ENCODE data around the gene CACUL1.

Gene CACUL1

GRCh38 chr10:118692872-118693271 is 61.9 kb downstream of the CACUL1 start:
- DNase-seq (ENCODE audit: extremely low read depth, insufficient read length): no peak

GRCh38 chr10:118689070-118689858 is 65.5 kb downstream of the CACUL1 start:
- Histone ChIP-seq H3K36me3 (ENCODE audit: control insufficient read depth, insufficient read depth, low read length) (peaks cover 1% of the 10 kb centered on the region), H3K4me3 (replicated peaks; ENCODE audit: low read depth, low read length) (no peak overlapping the region)
- DNase-seq (ENCODE audit: extremely low read depth, insufficient read length): no peak

More at GRCh38 chr10:118692872-118693271, 61.9 kb downstream of the CACUL1 start:
- no peaks in the 10 kb centered on the region; the same call in 1 of the 2 replicates for H3K36me3 ChIP-seq (ENCODE audit: control insufficient read depth, insufficient read depth, low read length)
- no peak for TF ChIP-seq CTCF (IDR thresholded peaks at IDR 0.05; ENCODE audit: insufficient read depth, low read length, poor library complexity, severe bottlenecking)
- H3K4me3 ChIP-seq (replicated peaks; ENCODE audit: low read depth, low read length): no peak overlapping the region
- H3K27me3 ChIP-seq (replicated peaks; ENCODE audit: control insufficient read depth, insufficient read depth, low read length): no peaks in the 10 kb centered on the region

GRCh38 chr10:118687472-118687871 is 67.3 kb downstream of the CACUL1 start:
- no peak for TF ChIP-seq CTCF (IDR thresholded peaks at IDR 0.05; ENCODE audit: insufficient read depth, low read length, poor library complexity, severe bottlenecking)
- Histone ChIP-seq H3K4me3 (replicated peaks; ENCODE audit: low read depth, low read length) (no peak overlapping the region), H3K36me3 (ENCODE audit: control insufficient read depth, insufficient read depth, low read length) (peaks cover 1% of the 10 kb centered on the region), H3K27me3 (replicated peaks; ENCODE audit: control insufficient read depth, insufficient read depth, low read length) (no peaks in the 10 kb centered on the region)
- DNase-seq (ENCODE audit: extremely low read depth, insufficient read length): no peak

More at GRCh38 chr10:118689070-118689858, 65.5 kb downstream of the CACUL1 start:
- no peaks in the 10 kb centered on the region for H3K27me3 ChIP-seq (replicated peaks; ENCODE audit: control insufficient read depth, insufficient read depth, low read length)
- TF ChIP-seq CTCF (IDR thresholded peaks at IDR 0.05; ENCODE audit: insufficient read depth, low read length, poor library complexity, severe bottlenecking): no peak

- Histone ChIP-seq H3K27me3 (replicated peaks; ENCODE audit: control insufficient read depth, insufficient read depth, low read length) (no peaks in the 10 kb centered on the region), H3K4me3 (replicated peaks; ENCODE audit: low read depth, low read length) (no peak overlapping the region), H3K36me3 (ENCODE audit: control insufficient read depth, insufficient read depth, low read length) (peaks cover 1% of the 10 kb centered on the region)
- no peak for DNase-seq (ENCODE audit: extremely low read depth, insufficient read length)
- TF ChIP-seq CTCF (IDR thresholded peaks at IDR 0.05; ENCODE audit: insufficient read depth, low read length, poor library complexity, severe bottlenecking): no peak
Observed at GRCh38 chr10:118682533-118682932, 72.2 kb downstream of the CACUL1 start.

- Histone ChIP-seq H3K4me3 (replicated peaks; ENCODE audit: low read depth, low read length) (no peak overlapping the region), H3K27me3 (replicated peaks; ENCODE audit: control insufficient read depth, insufficient read depth, low read length) (no peaks in the 10 kb centered on the region), H3K36me3 (ENCODE audit: control insufficient read depth, insufficient read depth, low read length) (no peaks in the 10 kb centered on the region; the same call in 1 of the 2 replicates)
- DNase-seq (ENCODE audit: extremely low read depth, insufficient read length): no peak
- TF ChIP-seq CTCF (IDR thresholded peaks at IDR 0.05; ENCODE audit: insufficient read depth, low read length, poor library complexity, severe bottlenecking): no peak
Observed at GRCh38 chr10:118680197-118680596, 74.6 kb downstream of the CACUL1 start.

Measured in GM06990 (cell line).